Germinal center (tissue), 1 donor: ENCODE results near the gene MRNIP.
A peak's percentile ranks its signal among the peaks of the same experiment; 100 is the strongest.

Experiments
- DNase-seq: peaks from one replicate; pipeline ENCODE4 v3.0.0; 2012; ENCODE audit warnings: mixed read lengths, low spot score

Gene MRNIP

DNA sequence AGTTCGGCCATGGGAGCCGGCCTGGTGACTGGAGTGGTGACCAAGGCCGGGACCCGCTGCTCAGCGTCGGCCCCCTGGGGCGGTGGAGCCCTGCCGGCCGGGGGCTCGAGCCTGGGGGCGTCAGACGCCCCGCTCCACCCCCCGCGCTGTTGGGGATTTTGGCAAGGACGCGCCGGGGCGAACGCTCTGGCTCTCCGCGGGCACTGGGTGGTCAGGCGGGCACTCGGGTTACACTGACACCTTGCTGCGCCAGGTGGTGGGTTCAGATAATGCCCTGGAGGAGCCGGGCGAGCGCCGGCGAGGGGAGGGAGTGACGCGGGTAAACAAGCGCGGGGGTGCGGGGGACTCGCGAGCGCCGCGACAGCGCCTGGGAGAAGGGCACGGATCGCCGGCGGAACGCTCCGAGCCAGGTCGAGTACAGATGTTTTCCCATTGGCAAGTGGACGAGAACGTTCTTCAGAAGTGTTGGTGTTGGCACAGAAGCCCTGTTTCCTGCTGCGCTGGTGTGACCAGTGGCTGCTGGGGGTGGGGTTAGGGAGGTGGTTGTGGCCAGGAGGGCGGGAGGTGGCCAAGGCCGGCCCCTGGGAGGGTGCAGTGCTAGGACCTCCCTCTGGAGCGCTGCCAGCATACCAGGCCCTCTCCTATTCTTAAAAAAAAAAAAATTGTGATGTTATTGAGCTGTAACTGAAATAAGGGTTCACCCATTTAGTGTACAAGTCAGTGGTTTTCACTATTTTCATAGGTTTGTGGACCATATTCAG, 37.1 kb downstream of the MRNIP start:
- peak; percentile 88 for DNase-seq

DNA sequence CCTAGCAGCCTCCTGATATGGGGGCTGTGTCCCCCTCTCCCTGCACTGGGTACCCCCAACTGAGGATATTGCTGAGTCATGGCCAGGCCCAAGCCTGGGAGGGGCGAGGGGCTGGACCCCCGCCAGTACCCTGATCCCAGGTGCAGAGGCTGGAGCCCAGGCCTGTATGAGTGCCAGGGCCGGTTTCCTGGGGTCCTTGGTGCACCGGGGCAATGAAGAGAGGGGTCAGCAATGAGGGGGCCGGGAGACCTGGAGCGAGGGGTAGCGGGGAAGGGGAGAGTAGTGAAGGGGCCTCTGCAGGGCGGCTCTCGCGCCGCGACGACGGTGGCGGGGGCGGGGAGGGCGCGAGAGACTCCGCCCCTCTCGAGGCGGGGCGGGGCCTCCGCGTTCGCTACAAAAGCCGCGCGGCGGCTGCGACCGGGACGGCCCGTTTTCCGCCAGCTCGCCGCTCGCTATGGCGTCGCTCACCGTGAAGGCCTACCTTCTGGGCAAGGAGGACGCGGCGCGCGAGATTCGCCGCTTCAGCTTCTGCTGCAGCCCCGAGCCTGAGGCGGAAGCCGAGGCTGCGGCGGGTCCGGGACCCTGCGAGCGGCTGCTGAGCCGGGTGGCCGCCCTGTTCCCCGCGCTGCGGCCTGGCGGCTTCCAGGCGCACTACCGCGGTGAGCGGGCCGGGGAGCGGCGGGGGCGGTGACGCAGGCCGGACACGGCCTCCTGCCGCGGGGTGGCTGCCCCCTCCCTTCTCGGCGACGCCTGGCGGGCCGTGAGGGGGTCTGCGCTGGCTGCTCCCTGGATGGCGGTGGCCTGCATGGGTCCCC, 37.9 kb downstream of the MRNIP start, which contains the start of gene SQSTM1:
Gene SQSTM1 (plus strand): TSS at position 423 of the 815 bp plus-strand sequence. CDS start 32 bp downstream, at position 455.
- peak; percentile 92 for DNase-seq

DNA sequence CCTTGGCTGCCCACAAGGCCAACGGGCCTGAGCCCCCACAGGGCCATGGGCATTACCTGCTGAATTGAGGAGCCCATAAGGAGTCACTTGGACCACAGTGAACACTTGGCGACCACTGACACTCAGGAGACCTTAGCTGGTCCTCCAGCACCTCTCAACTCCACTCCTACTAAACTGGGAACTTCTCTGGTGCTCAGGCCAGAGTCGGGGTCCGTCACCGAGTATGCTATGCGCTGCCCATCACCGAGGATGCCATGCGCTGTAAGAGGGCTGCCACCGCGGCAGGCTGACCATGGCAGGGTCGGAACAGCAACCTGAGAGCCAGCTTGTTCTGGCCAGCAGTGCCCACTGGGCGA, 38.5 kb downstream of the MRNIP start:
- no peak for DNase-seq

DNA sequence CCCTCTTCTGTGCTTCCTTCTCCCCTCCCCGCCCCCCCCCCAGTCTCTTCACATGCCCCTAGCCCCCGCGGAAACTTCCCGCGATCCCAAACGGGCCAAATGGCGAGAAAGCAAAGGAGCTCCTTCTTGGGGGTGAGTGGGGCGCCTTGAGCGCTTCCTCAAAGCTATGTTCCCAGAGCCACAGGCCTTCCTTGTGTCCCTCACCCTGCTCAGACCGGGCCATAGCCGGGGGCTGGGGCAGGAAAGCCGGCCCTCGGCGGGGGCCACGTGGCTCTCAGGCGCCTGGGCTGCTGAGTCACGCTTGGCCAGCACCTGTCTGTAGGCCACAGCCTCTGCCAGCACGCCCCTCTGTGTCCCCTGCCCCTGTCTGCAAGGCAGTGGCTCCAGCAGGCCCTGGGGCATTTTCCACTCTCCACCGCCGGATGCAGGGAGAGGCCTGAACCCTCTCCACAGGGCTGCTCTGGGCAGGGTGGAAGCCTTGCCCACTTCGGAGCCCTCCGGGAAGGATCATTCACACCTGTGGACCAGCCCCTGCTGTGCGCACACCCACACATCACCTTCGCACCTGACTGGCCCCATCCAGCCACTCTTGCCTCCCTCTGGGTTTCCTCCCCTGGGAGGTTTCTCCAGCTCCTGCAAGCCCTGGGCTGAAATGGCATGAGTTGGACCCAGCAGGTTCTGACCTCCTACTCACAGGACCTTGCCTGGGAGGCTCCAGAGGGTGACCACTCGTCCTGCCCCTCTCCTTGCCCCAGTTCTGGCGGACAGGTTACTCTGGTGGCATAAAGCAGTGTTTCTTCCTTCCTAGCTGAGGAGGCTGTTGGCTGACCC, 39.1 kb downstream of the MRNIP start:
- DNase-seq, result no peak

DNA sequence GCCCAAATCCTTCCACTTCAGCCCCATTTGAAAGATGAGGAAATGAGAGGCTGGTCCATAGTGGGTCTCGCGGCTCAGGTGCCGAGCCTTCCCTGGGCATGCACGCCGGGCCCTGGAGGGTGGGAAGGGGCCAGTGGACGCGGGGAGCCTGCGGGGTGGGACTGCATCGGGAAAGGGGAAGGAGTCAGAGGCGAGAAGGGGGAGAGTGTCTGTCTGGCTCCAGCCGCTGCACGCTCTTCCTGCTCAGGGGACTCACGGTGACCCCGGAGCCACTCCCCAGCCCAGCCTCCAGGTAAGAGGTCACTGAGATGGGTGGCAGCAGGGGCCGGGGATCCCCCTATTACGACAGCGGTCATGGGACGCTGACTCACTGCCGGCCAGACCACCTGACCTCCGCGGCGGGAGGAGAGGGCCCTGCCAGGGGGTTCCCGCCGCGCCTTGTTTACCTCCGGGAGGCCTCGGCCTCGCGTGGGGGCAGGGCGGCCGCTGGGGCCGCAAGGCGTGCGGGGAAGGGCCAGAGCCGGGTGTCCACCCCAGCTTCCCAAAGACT, 39.8 kb downstream of the MRNIP start:
- peak; percentile 85 for DNase-seq

DNA sequence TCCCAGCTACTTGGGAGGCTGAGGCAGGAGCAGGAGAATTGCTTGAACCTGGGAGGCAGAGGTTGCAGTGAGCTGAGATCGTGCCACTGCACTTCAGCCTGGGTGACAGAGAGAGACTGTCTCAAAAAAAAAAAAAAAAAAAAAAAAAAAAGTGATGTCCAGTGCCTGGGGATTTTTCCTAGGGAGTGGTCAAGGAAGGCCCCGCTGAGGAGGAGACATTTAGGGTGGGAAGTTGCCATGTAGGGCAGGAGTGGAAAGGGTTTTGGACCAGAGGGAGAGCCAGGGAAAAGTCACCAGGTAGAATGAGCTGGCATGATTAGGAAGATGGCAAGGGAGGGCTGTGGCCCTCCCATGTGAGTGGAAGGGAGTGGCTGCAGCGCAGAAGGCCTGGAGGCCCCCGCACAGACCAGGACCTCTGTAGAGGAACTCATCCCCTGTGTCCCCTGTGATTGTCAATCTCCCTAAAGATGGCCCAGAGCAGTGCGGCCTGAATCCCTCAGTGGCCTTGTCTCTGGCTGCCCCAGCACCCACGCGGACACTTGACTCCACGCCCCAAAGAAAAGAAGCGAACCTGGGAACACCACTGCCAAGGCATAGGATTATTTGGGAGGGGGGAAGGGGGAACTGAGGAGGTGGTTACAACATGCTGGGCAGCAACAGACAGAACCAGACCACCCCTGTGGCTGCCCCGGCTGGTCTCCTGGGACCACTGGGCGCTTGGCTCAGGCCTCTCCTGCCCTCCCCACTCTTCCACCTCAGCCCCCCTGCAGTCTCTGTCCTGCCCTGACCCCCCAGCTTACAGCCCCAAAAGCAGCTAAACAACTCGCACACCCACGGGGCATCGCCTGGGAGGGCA, 40.5 kb downstream of the MRNIP start:
- no peak for DNase-seq

- DNase-seq, result no peak
These were observed 41.2 kb downstream of the MRNIP start for GRCh38 chr5:179817470-179817840.

GRCh38 chr5:179816796-179817469, 41.7 kb downstream of the MRNIP start:
- no peak for DNase-seq

- no peak for DNase-seq
These were observed 42.2 kb downstream of the MRNIP start for GRCh38 chr5:179816401-179816795.

- DNase-seq, result no peak
These were observed 42.9 kb downstream of the MRNIP start for GRCh38 chr5:179815491-179816249.

- no peak for DNase-seq
These were observed 44.5 kb downstream of the MRNIP start for GRCh38 chr5:179814090-179814489.

GRCh38 chr5:179812997-179813607, 45.5 kb downstream of the MRNIP start:
- no peak for DNase-seq

- DNase-seq, result no peak
These were observed 46.3 kb downstream of the MRNIP start for GRCh38 chr5:179812135-179812825.

- DNase-seq, result peak; percentile 90
These were observed 52.2 kb downstream of the MRNIP start, which contains the start of gene MGAT4B for GRCh38 chr5:179806250-179807048. Gene MGAT4B, minus strand, starts transcription at chr5:179806866. Its CDS starts 283 bp downstream, at chr5:179806583.

DNA sequence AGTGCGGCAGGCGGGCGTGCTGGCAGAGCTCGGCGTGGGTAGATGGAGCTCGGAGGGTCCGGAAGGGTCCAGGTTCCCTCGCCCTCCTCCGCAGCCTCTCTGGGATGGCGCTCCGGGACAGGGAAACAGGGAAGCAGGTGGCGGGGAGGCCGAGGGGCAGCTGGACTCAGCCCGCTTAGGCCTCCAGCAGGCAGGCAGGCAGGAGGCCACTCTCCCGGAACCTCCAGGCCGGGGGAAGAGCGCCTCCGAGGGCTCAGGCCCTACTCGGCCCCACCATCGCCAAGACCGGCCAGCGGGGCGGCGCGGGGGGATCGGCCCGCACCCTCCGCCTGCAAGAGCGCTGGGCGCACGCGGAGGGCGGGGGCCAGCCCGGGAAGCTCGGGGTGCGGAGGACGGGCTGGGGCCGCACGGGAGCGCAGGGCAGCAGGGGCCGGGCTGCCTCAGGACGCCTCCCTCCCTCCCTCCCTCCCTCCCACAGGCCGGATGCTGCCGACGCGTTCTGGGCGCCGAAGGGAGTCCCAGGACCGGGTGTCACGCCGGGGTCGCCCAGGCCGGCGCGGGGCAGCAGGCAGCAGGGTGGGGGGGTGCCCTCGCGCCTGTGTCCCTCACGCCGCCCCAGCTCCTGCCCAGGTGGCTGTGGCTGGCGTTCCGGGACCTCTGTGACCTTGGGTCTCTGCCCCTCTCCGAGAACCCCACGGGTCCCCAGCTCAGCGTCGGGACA, 52.9 kb downstream of the MRNIP start:
- peak; percentile 65 for DNase-seq

DNA sequence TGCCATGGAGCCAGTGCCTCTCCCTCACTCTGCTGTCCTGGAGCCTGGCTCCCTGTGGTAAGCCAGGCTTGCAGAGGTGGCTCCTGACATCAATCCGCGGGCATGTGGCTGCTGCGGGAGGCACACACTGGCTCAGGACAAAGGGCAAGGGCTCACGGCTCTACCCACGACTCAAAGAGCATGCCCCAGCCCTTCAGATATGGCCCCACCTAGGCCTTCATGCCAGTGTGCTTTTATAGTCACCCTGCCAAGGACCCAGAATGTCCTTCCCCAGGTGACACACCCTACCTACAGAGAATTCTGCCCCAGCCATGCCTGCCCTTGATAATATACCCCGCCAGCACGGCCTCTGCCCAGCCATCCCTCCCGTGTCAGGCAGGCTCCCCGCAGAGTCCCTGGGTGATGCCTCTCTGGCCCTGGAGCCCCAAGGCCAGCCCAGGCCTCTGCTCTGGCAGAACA, 53.5 kb downstream of the MRNIP start:
- no peak for DNase-seq

GRCh38 chr5:179804555-179804947, 54.1 kb downstream of the MRNIP start:
- DNase-seq, result no peak
